HG03108 (cell line): ENCODE data around the gene DDX42.
A peak's percentile ranks its signal among the peaks of the same experiment; 100 is the strongest.
"Not testable (repeated sequence)": the region's sequence is repeated elsewhere in the genome, so short reads cannot be mapped to it uniquely, and the experiment has no call there.

ENCODE experiments used
- ATAC-seq: cut with Tn5 transposase; IDR thresholded peaks from one replicate; pipeline ENCODE4 v1.9.1; 2021; ENCODE audit warnings: moderate library complexity; ENCODE audit not compliant: unreplicated experiment

The DDX42 gene

DNA sequence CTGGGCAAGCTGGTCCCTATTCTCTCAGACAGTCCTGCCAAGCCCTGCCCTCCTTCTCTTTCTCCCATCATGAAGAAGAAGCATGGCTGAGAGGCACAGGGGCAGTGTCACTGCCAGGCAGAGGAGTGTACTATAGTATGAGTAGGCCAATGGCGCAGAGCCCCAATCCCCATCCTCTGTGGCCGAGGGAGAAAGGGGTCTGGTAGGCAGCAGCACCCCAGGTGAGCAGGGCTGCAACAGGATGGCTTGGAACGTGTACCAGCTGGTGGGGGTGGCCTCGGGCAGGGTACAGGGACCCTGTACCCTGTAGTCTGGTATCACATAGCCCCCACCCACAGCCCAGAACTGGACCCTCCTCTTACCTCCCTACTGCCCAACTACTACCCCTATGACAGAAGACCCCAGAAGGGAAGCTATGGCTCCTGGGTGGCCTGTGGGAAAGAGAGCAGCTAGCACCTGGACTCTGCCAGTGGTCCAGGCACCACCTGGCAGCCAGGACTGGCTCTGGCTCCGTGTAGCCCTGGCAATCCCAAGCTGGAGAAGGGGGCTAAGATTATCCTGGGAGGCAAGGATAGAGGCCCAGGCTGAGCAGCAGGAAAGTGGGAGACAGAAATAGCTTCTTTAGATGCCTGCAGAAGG is 64.1 kb downstream of the DDX42 start:
- no peak for ATAC-seq

GRCh38 chr17:63838631-63839171 is 64.7 kb downstream of the DDX42 start:
- ATAC-seq = no peak

DNA sequence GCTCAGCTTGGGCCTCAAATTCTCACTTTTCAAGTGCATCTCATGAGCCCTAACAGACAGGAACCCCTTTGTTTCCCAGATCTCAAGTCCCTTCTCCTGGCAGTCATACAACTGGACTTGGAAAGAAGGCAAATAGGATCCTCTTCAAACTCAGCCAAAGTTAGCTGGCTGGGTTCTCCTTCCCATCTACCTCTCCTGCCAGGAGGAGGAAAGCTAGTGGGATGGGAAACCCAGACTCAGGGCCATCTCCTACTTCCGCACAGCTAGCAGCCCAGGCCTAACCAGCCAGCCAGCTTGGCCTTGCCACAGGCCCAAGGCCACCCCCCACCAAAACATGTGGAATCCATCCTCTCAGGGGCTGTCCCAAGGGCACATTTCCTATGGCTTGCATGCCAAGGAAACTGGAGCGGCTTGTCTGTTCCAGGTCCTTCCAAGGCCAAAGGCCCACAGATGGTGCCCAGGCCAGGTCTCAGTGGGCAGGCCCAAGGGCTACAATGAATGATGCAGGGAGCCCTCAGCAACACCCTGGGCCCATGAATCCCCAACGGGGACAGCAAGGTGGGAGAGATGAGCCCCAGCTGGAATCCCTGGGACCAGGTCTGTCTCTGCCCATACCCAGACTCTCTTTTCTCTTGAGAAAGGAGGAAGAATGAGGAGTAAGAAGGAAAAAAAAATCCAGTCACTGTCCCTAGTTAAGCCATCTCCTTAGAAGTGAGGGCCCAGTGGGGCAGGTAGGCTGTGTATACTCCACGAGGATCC is 66.8 kb downstream of the DDX42 start:
- ATAC-seq = no peak

DNA sequence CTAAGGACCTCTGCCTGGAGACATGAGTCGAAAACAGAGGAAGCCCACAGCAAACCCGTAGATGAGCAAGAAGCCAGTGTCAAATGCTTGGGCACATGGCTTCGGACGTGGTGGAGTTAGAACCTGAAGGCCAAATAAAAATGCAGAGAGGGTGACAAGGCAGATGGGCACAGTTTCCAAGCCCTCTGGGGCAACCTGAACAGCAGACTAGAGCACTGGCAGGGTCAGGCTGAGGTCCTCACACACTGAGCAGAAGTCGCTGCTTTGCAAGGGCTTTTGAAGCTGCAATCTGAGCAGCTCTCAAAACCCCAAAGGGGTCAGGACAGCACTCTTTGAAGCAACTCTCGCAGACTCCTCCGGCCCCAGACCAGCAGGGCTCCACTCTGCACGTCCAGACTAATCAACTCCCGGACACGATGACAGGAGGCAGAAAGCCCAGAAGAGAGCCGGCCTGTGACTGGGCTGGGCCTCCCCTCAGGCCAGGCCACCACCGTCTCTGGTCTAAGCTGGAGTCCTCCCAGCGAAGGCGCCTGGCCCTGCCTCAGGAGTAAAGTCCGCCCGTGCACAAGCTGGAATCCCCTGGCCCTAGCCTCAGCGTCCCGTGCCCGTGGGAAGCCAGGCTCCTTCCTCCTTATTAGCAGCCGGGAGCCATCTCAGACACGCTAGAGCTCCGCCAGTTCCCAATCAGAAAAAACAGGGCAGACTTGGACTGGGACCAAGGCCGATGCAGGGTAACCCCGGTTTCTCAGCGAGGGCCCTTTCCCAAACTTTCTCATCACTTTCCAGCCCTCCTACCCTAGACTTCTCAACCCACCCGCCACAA is 67.6 kb downstream of the DDX42 start:
- no peak for ATAC-seq

- ATAC-seq = no peak
Measured at GRCh38 chr17:63842173-63842539, 68.2 kb downstream of the DDX42 start.

- ATAC-seq = peak; percentile 72
Measured at GRCh38 chr17:63842540-63843386, 68.8 kb downstream of the DDX42 start, which contains the start of gene SMARCD2. TSS of gene SMARCD2 (minus strand) at chr17:63842685. CDS start at chr17:63842674, 11 bp downstream.

DNA sequence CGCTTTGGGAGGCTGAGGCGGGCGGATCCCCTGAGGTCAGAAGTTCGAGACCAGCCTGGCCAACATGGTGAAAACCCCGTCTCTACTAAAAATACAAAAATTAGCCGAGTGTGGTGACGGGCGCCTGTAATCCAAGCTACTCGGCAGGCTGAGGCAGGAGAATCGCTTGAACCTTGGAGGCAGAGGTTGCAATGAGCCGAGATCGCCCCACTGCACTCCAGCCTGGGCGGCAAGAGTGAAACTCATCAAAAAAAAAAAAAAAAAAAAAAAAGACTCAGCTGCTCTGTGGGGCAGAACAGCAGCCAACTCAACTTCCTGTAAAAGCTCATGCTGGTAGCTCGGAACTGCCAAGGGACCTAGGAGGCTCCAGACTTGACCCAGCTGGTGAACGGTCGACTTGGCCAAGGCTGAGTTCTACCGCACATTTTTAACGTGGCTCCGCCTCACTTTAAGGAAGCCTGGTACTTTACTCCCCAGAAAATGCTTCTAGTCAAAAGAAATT is 69.5 kb downstream of the DDX42 start:
- not testable (repeated sequence) for ATAC-seq

DNA sequence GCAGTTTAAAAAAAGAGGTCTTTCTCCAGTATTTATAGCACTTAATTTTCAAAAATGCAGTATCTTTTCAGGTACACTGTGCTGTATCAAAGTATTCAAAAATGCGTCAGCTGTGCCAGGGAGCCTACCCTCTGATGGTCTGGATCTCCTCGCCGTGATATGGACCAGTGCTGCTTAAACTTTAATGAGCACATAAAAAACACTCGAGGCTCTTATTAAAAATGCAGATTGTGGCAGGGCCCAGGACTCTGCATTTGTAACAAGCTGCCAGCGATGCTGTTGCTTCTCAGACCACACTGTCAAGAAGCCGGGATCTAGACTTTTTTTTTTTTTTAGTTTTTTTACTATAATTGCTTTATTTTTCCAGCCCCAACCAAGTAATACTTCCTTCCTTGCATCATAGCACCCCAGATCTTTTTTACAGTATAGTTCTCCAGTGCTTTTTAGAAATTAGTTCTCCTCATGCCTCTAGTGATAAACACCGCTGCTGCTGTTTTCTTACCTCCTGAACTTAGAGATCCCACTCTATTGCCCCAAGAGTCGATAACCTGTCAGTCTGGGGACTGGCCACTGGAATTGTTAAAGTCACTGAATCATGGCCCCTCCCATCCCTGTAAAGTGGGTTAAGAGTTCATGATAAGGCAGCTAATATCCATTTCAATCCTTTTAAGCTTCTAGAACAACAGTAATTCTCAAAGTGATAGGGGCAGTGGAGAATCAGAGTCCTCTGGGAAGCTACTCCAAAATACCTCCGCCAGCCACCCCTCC is 70.1 kb downstream of the DDX42 start:
- ATAC-seq = no peak

- no peak for ATAC-seq
Measured at GRCh38 chr17:63845509-63845908, 71.5 kb downstream of the DDX42 start.

DNA sequence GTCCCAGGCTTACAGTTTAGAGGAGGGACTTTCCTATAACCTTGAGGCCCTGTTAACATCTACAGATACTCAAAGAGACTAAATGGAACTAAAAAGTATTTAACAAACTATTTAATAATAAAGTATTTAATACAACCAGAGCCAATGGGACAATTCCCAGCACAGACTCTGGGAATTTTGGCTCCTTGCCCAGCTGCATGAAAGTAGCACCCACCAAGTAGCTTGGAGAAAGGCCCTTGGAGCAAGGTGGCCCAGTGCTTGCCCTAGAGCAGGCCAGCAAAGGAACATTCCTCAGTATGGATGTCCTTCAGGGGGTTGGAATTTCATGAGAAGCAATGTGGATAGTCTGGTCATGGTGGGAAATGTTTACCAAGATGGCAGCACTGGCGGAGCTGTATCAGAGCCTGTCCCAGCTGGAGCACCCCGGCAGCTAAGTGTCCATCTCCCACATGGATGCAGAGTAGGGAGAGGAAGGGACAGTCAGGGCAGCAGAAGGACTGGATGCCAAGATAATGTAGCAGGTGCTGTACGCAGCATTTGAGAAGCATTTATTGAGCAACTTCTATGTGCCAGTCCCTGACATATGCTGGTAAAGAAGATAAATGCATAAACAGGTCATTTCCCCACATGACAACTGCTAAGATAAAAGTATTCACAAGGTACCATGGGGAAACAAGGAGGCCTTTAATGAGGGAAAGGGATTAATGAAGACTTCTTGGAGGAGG is 73.7 kb downstream of the DDX42 start:
- ATAC-seq = no peak

- ATAC-seq = peak; percentile 71
Measured at GRCh38 chr17:63848834-63849689, 75.1 kb downstream of the DDX42 start.

DNA sequence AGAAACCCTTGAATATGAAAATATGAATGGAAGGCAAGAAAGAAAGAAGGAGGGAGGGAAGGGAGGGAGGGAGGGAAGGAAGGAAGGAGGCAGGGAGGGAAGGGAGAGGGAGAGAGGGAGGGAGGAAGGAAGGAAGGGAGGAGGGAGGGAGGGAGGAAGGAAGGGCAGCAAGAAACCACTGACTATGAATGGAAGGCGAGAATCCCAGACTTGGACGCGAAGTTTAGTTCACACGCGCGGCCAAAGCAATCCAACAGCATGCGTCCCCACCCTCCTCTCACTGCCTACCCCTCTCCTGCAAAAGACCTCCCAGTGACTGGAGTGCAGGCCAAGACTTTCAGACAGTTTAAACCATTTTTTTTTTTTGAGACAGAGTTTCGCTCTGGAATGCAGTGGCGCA is 76.4 kb downstream of the DDX42 start:
- ATAC-seq = no peak

- ATAC-seq = no peak
Measured at GRCh38 chr17:63853260-63853659, 79.3 kb downstream of the DDX42 start.

DNA sequence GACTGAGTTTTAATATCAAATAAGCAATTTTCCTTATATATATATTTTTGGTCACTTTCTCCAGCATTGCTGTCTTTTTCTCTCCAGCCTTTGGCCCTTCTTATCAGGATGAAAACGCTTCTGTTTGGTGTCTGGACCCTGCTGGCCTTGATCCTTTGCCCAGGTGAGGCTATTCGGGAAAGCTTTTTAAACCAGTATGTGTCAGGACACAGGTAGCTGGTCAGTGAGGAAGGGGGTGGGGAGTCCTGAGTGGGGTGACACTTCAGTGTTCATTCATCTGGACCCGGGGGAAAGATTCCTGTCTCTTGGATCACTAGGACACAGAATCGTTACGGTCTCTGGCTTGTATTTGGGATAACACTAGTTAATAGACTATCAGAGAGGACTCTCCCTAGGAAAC is 80.7 kb downstream of the DDX42 start:
- ATAC-seq = no peak

GRCh38 chr17:63855185-63855584 is 81.2 kb downstream of the DDX42 start:
- no peak for ATAC-seq

DNA sequence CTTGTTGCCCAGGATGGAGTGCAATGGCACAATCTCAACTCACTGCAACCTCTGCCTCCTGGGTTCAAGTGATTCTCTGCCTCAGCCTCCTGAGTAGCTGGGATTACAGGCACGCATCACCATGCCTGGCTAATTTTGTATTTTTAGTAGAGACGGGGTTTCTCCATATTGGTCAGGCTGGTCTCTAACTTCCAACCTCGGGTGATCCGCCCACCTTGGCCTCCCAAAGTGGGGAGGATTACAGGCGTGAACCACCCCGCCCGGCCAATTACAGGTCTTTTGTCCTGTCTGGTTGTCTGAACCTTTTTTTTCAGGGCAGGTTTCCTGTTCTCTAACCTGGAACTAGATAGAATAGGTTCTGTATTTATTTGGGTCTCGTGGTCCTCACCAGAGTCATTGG is 82.5 kb downstream of the DDX42 start:
- not testable (repeated sequence) for ATAC-seq

DNA sequence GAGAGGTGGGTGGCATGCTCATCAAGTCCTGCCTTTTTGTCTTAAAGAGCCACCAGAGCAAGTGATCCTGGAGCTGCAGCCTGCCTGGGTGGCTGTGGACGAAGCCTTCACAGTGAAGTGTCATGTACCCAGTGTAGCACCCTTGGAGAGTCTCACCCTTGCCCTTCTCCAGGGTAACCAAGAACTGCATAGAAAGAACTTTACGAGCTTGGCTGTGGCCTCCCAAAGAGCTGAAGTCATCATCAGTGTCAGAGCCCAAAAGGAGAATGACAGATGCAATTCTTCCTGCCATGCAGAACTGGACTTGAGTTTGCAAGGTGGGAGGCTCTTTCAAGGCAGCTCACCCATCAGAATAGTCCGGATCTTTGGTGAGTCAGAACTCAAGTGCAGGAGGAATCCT is 85.3 kb downstream of the DDX42 start:
- ATAC-seq = no peak

DNA sequence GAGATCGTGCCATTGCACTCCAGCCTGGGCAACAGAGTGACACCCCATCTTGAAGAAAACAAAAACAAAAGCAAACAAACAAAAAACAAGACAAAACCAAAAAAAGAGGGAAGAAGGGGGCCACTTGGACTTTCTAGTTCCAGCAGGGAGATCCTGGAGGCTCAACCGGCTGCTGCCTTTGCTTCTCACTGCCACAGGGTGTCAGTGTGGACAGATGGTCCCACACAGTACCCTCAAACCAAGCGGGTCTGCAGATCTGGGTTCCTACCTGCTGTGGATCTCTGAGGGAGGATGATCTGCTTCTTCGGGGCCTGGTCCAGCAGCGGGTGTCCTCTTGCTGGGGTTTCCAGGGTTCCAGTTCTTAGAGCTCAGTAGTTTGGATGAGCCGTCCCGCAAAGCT is 92.7 kb downstream of the DDX42 start:
- not testable (repeated sequence) for ATAC-seq
